ENCODE data around the gene SYT14. TPM values are rescaled to one million over a fixed set of nuclear protein-coding genes. Genes with fewer than 3 reads are reported as not detected.
"Not testable (repeated sequence)": the region's sequence is repeated elsewhere in the genome, so short reads cannot be mapped to it uniquely, and the experiment has no call there.

The SYT14 gene
- total RNA-seq, result 10 to 100 TPM in 1 of 2 donors, 1 to 10 TPM in 1; 8.5 to 25.1 TPM
- polyA plus RNA-seq (ENCODE audit: insufficient read length in 2 of 2), result 1 to 10 TPM; 5.1 to 6.9 TPM
- long read RNA-seq, donor 1, partial matches to known transcripts, result 0 of 1 reads
- long read RNA-seq, donor 1, other reads (novel, unspliced or antisense), result 0 of 1 reads
- long read RNA-seq, donor 2, result 0 reads
- long read RNA-seq, donor 3, result 0 reads
- long read RNA-seq, donor 4, result 0 reads

DNA sequence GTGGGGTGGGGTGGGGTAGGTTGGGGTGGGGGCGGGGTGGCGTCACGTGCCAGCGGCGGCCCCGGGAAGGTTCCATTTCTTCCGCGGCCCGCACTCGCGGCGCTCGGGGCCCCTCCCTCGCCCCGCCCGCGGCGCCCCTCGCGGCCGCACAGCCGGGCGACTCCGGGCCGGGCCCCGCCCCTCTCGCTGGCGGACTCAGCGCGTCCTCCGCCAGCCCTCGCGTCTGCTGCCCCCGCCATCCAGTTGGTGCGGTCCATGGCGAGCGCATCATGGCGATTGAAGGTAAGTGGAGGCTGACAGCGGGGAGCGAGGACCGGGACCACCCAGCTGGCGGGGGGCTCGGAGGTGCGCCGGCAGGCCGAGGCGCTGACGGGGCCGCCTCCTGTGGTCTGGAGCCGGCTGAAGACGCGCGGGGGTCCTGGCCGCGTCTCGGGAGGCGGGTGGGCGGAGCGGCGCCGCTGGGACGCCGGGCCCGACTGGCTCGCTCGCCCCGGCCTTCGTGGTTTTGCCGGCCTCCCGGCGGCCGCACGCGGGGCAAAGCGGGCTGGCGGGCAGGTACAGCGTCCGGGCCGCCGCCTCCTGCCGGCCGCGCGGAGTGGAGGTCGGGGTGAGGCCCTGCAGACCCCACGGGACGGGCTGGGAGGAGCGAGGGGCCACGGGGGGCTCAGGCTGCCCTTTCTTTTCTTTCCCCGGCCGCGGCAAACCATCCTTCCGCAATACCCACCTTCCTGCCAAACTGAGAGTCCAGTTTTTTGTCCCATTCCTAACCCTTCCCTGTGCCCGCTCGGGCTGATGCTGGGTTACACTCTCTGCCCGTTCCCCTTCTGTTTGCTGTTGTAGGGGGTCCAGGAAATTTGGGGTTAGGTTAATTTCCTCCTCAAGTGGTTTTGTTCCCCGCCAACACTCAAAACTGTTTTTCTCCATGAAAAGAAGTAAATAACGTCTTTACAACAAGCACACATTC lies at the start of gene SYT14:
TSS of gene SYT14 (plus strand) at position 222 of the 964 bp plus-strand sequence. CDS start at position 270, 48 bp downstream.
- no peak within 1 kb of the TSS for H3K27ac ChIP-seq (ENCODE audit: low read depth, low read length)
- H3K36me3 ChIP-seq (ENCODE audit: control insufficient read depth, insufficient read depth, low read length), result no peaks in the 10 kb centered on the region
- H3K27me3 ChIP-seq (ENCODE audit: control insufficient read depth, insufficient read depth, low read length), result peaks cover 9% of the 10 kb centered on the region
- under 1% methylated on average over 83 of the region's 98 CpGs for WGBS (ENCODE audit: insufficient coverage)
- H3K4me1 ChIP-seq (ENCODE audit: control insufficient read depth, insufficient read depth, low read length), result peaks cover 4% of the 10 kb centered on the region
- H3K4me3 ChIP-seq (ENCODE audit: low read depth, low read length), result peak within 1 kb of the TSS; percentile 45
- no peaks in the 10 kb centered on the region for H3K9me3 ChIP-seq (ENCODE audit: control insufficient read depth, insufficient read depth, low read length)
- peak in 4 of 6 donors; percentile 45 to 91 (median 70) for DNase-seq (ENCODE audit: low read depth in 4 of 6, low spot score in 6 of 6)

DNA sequence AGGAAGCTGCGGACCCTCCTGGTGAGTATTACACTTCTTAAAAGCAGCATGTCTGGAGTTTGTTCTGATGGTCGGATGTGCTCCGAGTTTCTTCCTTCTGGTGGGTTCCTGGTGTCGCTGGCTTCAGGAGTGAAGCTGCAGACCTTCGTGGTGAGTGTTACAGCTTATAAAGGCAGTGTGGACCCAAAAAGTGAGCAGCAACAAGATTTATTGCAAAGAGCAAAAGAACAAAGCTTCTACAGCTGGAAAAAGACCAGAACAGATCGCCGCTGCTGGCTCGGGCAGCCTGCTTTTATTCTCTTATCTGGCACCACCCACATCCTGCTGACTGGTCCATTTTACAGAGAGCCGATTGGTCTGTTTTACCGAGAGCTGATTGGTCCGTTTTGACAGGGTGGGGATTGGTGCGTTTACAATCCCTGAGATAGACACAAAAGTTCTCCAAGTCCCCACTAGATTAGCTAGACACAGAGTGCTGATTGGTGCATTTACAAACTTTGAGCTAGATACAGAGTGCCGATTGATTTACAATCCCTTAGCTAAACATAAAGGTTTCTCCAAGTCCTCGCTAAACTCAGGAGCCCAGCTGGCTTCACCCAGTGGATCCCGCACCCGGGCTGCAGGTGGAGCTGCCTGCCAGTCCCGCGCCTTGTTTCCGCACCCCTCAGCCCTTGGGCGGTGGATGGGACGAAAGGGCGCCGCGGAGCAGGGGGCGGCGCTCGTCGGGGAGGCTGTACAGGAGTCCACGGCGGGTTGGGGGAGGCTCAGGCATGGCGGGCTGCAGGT lies 49.5 kb upstream of the SYT14 start:
- not testable (repeated sequence) for DNase-seq (ENCODE audit: low read depth in 4 of 6, low spot score in 6 of 6); H3K36me3 ChIP-seq (ENCODE audit: control insufficient read depth, insufficient read depth, low read length); H3K9me3 ChIP-seq (ENCODE audit: control insufficient read depth, insufficient read depth, low read length); H3K27me3 ChIP-seq (ENCODE audit: control insufficient read depth, insufficient read depth, low read length); H3K27ac ChIP-seq (ENCODE audit: low read depth, low read length); H3K4me3 ChIP-seq (ENCODE audit: low read depth, low read length); H3K4me1 ChIP-seq (ENCODE audit: control insufficient read depth, insufficient read depth, low read length)
- WGBS (ENCODE audit: insufficient coverage), result 88% methylated on average over 28 of the region's 31 CpGs

DNA sequence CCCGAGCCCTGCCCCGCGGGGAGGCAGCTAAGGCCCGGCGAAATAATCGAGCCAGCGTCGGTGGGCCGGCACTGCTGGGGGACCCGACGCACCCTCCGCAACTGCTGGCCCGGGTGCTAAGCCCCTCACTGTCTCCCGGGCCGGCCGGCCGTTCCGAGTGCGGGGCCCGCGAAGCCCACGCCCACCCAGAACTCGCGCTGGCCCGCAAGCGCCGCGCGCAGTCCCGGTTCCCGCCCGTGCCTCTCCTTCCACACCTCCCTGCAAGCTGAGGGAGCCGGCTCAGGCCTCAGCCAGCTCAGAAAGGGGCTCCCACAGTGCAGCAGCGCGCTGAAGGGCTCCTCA lies 49.0 kb upstream of the SYT14 start:
- DNase-seq (ENCODE audit: low read depth in 4 of 6, low spot score in 6 of 6), result no peak
- no peaks in the 10 kb centered on the region for H3K27me3 ChIP-seq (ENCODE audit: control insufficient read depth, insufficient read depth, low read length)
- no peak overlapping the region for H3K27ac ChIP-seq (ENCODE audit: low read depth, low read length)
- H3K9me3 ChIP-seq (ENCODE audit: control insufficient read depth, insufficient read depth, low read length), result no peaks in the 10 kb centered on the region
- no peak overlapping the region for H3K4me3 ChIP-seq (ENCODE audit: low read depth, low read length)
- no peaks in the 10 kb centered on the region for H3K4me1 ChIP-seq (ENCODE audit: control insufficient read depth, insufficient read depth, low read length)
- no peaks in the 10 kb centered on the region for H3K36me3 ChIP-seq (ENCODE audit: control insufficient read depth, insufficient read depth, low read length)
- 91% methylated on average over 29 of the region's 35 CpGs for WGBS (ENCODE audit: insufficient coverage)

DNA sequence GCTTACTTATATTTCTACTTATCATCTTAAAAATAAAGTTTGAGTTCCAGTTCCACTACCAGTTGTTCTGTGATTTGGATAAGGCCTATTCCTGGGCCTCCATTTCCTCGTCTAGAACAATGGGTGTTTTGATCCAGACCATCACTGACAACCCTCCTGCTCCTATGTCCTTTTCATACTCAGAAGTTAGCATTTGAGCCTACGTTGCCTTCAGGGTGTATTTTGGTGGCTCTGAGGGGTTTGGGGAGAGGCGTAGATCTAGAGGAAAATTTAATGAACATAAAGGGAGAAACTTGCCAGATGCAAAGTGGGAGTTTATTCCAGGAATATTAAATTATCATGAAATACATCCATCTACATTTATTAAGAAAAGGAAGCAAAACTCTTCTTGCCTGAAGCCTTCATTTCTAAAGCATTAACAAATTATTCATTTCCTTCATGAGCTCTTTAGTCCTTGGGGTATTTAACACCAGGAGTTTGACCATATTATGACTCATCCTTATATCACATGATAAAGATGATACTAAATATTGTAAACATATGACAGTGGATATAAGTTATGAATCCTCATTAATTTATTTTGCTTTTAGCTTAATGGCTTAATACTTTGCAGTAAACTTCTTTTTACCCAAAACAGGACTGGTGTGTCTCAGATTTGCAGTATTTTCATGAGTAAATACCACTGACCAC lies 47.2 kb upstream of the SYT14 start:
- H3K4me3 ChIP-seq (ENCODE audit: low read depth, low read length), result no peak overlapping the region
- WGBS (ENCODE audit: insufficient coverage), result 71% methylated on average over 1 of the region's 3 CpGs
- no peaks in the 10 kb centered on the region for H3K4me1 ChIP-seq (ENCODE audit: control insufficient read depth, insufficient read depth, low read length)
- no peak for DNase-seq (ENCODE audit: low read depth in 4 of 6, low spot score in 6 of 6)
- no peaks in the 10 kb centered on the region for H3K9me3 ChIP-seq (ENCODE audit: control insufficient read depth, insufficient read depth, low read length)
- H3K27me3 ChIP-seq (ENCODE audit: control insufficient read depth, insufficient read depth, low read length), result peaks cover 3% of the 10 kb centered on the region
- H3K27ac ChIP-seq (ENCODE audit: low read depth, low read length), result no peak overlapping the region
- H3K36me3 ChIP-seq (ENCODE audit: control insufficient read depth, insufficient read depth, low read length), result no peaks in the 10 kb centered on the region

DNA sequence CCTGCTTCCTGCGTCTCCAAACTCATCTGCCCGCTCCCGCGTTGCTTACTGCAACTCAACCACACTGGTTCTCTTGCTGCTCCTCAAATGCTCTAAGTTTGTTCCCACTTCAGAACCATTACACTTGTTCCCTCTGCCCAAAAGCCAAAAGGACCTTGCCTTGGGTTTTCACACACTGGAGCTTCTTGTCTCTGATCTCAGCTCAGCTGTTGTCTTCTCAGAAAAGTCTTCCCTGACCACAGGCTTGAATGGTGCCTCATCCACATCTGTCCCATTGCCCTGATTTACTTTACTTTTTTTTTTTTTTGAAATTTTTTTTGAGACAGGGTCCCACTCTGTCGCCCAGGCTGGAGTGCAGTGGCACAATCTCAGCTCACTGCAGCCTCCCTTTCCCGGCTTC lies 44.3 kb upstream of the SYT14 start:
- Histone ChIP-seq H3K9me3 (ENCODE audit: control insufficient read depth, insufficient read depth, low read length) (no peaks in the 10 kb centered on the region), H3K4me3 (ENCODE audit: low read depth, low read length) (no peak overlapping the region), H3K27ac (ENCODE audit: low read depth, low read length) (no peak overlapping the region), H3K27me3 (ENCODE audit: control insufficient read depth, insufficient read depth, low read length) (peaks cover 3% of the 10 kb centered on the region), H3K36me3 (ENCODE audit: control insufficient read depth, insufficient read depth, low read length) (no peaks in the 10 kb centered on the region), H3K4me1 (ENCODE audit: control insufficient read depth, insufficient read depth, low read length) (no peaks in the 10 kb centered on the region)
- 97% methylated on average over 6 of the region's 6 CpGs for WGBS (ENCODE audit: insufficient coverage)
- no peak for DNase-seq (ENCODE audit: low read depth in 4 of 6, low spot score in 6 of 6)

DNA sequence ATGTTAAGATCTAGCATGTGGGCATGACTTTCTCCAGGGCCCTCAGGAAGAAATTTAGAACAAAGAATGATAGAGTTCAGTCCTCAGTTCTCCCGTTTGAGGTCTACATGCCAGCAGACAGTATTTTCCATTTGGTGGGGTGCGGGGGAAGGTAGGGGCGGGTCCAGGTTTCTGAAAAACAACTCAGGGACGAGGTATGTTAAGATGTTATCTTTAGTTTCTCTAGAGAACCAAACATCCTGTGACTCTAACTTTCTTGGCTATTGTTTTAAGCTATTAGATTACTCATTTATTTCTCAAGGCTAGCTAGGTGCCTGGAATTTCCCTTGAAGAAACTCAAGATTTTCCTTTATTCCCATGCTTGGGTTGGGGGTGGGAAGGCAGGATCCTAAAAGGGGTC lies 42.3 kb upstream of the SYT14 start:
- WGBS (ENCODE audit: insufficient coverage), result 67% methylated on average over 1 of the region's 4 CpGs
- no peak overlapping the region for H3K27ac ChIP-seq (ENCODE audit: low read depth, low read length)
- no peak for DNase-seq (ENCODE audit: low read depth in 4 of 6, low spot score in 6 of 6)
- H3K4me1 ChIP-seq (ENCODE audit: control insufficient read depth, insufficient read depth, low read length), result no peaks in the 10 kb centered on the region
- H3K36me3 ChIP-seq (ENCODE audit: control insufficient read depth, insufficient read depth, low read length), result no peaks in the 10 kb centered on the region
- no peak overlapping the region for H3K4me3 ChIP-seq (ENCODE audit: low read depth, low read length)
- H3K27me3 ChIP-seq (ENCODE audit: control insufficient read depth, insufficient read depth, low read length), result peaks cover 3% of the 10 kb centered on the region
- H3K9me3 ChIP-seq (ENCODE audit: control insufficient read depth, insufficient read depth, low read length), result no peaks in the 10 kb centered on the region

DNA sequence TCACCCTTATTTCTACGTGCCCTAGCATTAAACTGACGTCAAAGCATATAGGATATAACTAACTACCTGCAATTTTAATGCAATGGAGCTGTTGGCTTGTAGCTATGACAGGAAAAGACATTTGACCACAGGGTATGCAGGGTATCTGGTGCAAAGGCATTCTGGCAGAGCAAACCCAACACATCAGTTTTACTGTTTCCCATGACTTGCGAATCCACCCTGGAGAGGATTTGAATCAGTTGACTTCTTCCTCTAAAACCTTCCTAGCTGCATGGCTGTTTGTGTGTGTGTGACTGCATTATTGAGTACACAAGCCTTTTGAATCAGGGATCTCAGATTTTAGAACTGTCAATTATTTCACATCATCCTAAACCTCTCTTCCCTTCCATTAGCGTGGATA lies 41.7 kb upstream of the SYT14 start:
- no peak for DNase-seq (ENCODE audit: low read depth in 4 of 6, low spot score in 6 of 6)
- Histone ChIP-seq H3K36me3 (ENCODE audit: control insufficient read depth, insufficient read depth, low read length) (no peaks in the 10 kb centered on the region), H3K27me3 (ENCODE audit: control insufficient read depth, insufficient read depth, low read length) (peaks cover 3% of the 10 kb centered on the region), H3K4me3 (ENCODE audit: low read depth, low read length) (no peak overlapping the region), H3K4me1 (ENCODE audit: control insufficient read depth, insufficient read depth, low read length) (no peaks in the 10 kb centered on the region), H3K27ac (ENCODE audit: low read depth, low read length) (no peak overlapping the region), H3K9me3 (ENCODE audit: control insufficient read depth, insufficient read depth, low read length) (no peaks in the 10 kb centered on the region)
- no CpG with 5 or more reads among the region's 4 CpGs for WGBS (ENCODE audit: insufficient coverage)

DNA sequence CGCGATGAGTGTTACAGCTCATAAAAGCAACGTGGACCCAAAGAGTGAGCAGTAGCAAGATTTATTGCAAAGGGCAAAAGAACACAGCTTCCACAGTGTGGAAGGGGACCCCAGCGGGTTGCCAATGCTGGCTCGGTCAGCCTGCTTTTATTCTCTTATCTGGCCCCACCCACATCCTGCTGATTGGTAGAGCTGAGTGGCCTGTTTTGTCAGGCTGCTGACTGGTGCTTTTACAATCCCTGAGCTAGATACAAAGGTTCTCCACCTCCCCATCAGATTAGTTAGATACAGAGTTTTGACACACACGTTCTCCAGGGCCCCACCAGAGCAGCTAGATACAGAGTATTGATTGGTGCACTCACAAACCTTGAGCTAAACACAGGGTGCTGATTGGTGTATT lies 39.7 kb upstream of the SYT14 start:
- H3K9me3 ChIP-seq (ENCODE audit: control insufficient read depth, insufficient read depth, low read length); H3K27me3 ChIP-seq (ENCODE audit: control insufficient read depth, insufficient read depth, low read length); H3K4me1 ChIP-seq (ENCODE audit: control insufficient read depth, insufficient read depth, low read length); H3K4me3 ChIP-seq (ENCODE audit: low read depth, low read length); H3K36me3 ChIP-seq (ENCODE audit: control insufficient read depth, insufficient read depth, low read length); H3K27ac ChIP-seq (ENCODE audit: low read depth, low read length); DNase-seq (ENCODE audit: low read depth in 4 of 6, low spot score in 6 of 6): not testable (repeated sequence)
- WGBS (ENCODE audit: insufficient coverage), result 57% methylated on average over 3 of the region's 6 CpGs

DNA sequence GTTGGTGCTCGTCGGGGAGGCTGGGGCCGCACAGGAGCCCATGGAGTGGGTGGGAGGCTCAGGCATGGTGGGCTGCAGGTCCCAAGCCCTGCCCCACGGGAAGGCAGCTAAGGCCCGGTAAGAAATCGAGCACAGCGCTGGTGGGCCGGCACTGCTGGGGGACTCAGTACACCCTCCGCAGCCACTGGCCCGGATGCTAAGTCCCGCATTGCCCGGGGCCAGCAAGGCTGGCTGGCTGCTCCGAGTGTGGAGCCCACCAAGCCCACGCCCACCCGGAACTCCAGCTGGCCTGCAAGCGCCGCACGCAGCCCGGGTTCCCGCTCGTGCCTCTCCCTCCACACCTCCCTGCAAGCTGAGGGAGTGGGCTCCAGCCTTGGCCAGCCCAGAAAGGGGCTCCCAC lies 39.2 kb upstream of the SYT14 start:
- not testable (repeated sequence) for H3K4me3 ChIP-seq (ENCODE audit: low read depth, low read length); DNase-seq (ENCODE audit: low read depth in 4 of 6, low spot score in 6 of 6); H3K9me3 ChIP-seq (ENCODE audit: control insufficient read depth, insufficient read depth, low read length); H3K27me3 ChIP-seq (ENCODE audit: control insufficient read depth, insufficient read depth, low read length); H3K36me3 ChIP-seq (ENCODE audit: control insufficient read depth, insufficient read depth, low read length); H3K4me1 ChIP-seq (ENCODE audit: control insufficient read depth, insufficient read depth, low read length); H3K27ac ChIP-seq (ENCODE audit: low read depth, low read length)
- 95% methylated on average over 15 of the region's 21 CpGs for WGBS (ENCODE audit: insufficient coverage)
